ENCODE data around the gene LARP4.
"Not testable (repeated sequence)": the region's sequence is repeated elsewhere in the genome, so short reads cannot be mapped to it uniquely, and the experiment has no call there.

LARP4 gene

DNA sequence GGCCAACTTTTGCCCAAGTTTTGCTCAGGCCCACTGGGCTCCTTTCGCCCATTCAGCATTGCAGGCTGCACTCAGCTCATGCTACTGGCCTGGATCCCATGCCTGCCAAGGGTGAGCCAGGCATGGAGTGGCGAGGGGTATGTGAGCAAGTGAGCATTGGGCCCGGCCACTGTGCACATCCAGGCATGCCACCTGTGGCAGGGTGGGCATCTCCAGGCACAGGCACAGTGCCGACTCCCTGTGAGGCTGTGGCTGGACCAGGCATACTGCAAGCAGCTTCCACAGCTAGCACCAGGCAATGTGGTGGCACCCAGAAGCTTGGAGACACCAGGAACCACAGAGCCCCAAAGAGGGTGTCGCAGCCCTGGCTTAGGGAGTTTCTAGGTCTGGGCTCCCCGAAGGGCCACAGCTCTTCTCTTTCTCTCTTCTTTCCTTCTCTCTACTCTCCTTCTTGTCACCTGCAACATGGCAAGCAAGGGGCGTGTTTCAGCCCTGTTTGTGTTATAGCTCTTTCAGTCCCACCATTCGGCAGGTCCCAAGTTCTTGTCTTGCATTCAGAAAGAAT lies 19.8 kb upstream of the LARP4 start:
- TF ChIP-seq MYC (IDR thresholded peaks at IDR 0.05; ENCODE audit: low read depth, low read length) = no peak
- no peak for DNase-seq (ENCODE audit: low read depth)
- H3K4me3 ChIP-seq (ENCODE audit: low read depth, low read length) = no peak overlapping the region

- no peak overlapping the region for H3K4me3 ChIP-seq (ENCODE audit: low read depth, low read length)
- DNase-seq (ENCODE audit: low read depth) = no peak
Measured at GRCh38 chr12:50387487-50387886, 13.2 kb upstream of the LARP4 start.

DNA sequence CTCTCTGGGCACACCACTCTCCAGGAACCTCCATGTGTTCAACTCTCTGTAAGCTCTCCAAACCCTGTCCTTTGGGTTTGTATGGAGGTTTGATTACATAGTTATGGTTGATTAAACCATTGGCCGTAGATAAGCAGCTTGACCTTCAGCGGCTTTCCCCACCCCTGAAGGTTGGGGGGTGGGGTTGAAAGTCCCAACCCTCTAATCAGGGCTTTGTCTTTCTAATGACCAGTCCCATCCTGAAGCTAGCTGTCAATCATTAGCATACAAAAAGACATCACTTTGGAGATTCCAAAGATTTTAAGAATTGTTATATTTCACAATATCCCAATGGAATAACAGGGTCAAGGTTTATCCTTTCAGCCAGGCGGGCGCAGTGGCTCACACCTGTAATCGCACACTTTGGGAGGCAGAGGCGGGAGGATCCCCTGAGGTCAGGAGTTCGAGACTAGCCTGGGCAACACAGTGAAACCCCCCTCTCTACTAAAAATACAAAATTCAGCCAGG lies 12.7 kb upstream of the LARP4 start:
- no peak for DNase-seq (ENCODE audit: low read depth)
- H3K4me3 ChIP-seq (ENCODE audit: low read depth, low read length) = no peak overlapping the region
- TF ChIP-seq MYC (IDR thresholded peaks at IDR 0.05; ENCODE audit: low read depth, low read length) (no peak), POLR2A (IDR thresholded peaks at IDR 0.05; ENCODE audit: extremely low read depth, insufficient read length) (no peak)
- TF ChIP-seq, protein P1, sequence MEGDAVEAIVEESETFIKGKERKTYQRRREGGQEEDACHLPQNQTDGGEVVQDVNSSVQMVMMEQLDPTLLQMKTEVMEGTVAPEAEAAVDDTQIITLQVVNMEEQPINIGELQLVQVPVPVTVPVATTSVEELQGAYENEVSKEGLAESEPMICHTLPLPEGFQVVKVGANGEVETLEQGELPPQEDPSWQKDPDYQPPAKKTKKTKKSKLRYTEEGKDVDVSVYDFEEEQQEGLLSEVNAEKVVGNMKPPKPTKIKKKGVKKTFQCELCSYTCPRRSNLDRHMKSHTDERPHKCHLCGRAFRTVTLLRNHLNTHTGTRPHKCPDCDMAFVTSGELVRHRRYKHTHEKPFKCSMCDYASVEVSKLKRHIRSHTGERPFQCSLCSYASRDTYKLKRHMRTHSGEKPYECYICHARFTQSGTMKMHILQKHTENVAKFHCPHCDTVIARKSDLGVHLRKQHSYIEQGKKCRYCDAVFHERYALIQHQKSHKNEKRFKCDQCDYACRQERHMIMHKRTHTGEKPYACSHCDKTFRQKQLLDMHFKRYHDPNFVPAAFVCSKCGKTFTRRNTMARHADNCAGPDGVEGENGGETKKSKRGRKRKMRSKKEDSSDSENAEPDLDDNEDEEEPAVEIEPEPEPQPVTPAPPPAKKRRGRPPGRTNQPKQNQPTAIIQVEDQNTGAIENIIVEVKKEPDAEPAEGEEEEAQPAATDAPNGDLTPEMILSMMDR (IDR thresholded peaks at IDR 0.05; ENCODE audit: low read depth, low read length) = no peak
- TF ChIP-seq, protein P2, sequence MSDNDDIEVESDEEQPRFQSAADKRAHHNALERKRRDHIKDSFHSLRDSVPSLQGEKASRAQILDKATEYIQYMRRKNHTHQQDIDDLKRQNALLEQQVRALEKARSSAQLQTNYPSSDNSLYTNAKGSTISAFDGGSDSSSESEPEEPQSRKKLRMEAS (IDR thresholded peaks at IDR 0.05; ENCODE audit: low read depth, low read length) = no peak

More at GRCh38 chr12:50387487-50387886, 13.2 kb upstream of the LARP4 start:
- TF ChIP-seq, protein P2 (IDR thresholded peaks at IDR 0.05; ENCODE audit: low read depth, low read length) = no peak
- TF ChIP-seq, protein P1 (IDR thresholded peaks at IDR 0.05; ENCODE audit: low read depth, low read length) = no peak
- TF ChIP-seq POLR2A (IDR thresholded peaks at IDR 0.05; ENCODE audit: extremely low read depth, insufficient read length) (no peak), MYC (IDR thresholded peaks at IDR 0.05; ENCODE audit: low read depth, low read length) (no peak)

GRCh38 chr12:50388793-50389192 lies 11.9 kb upstream of the LARP4 start:
- not testable (repeated sequence) for H3K4me3 ChIP-seq (ENCODE audit: low read depth, low read length); DNase-seq (ENCODE audit: low read depth)

- no peak overlapping the region for H3K4me3 ChIP-seq (ENCODE audit: low read depth, low read length)
- TF ChIP-seq POLR2A (IDR thresholded peaks at IDR 0.05; ENCODE audit: extremely low read depth, insufficient read length) = no peak
- TF ChIP-seq MYC (IDR thresholded peaks at IDR 0.05; ENCODE audit: low read depth, low read length) = no peak
- TF ChIP-seq, protein P2 (IDR thresholded peaks at IDR 0.05; ENCODE audit: low read depth, low read length) = no peak
- TF ChIP-seq, protein P1 (IDR thresholded peaks at IDR 0.05; ENCODE audit: low read depth, low read length) = no peak
- no peak for DNase-seq (ENCODE audit: low read depth)
Measured at GRCh38 chr12:50390316-50390741, 10.4 kb upstream of the LARP4 start.

GRCh38 chr12:50394469-50395029 lies 6.1 kb upstream of the LARP4 start:
- no peak overlapping the region for H3K4me3 ChIP-seq (ENCODE audit: low read depth, low read length)
- DNase-seq (ENCODE audit: low read depth) = no peak
- TF ChIP-seq, protein P1 (IDR thresholded peaks at IDR 0.05; ENCODE audit: low read depth, low read length) = no peak
- TF ChIP-seq POLR2A (IDR thresholded peaks at IDR 0.05; ENCODE audit: extremely low read depth, insufficient read length) (no peak), MYC (IDR thresholded peaks at IDR 0.05; ENCODE audit: low read depth, low read length) (no peak)
- TF ChIP-seq, protein P2 (IDR thresholded peaks at IDR 0.05; ENCODE audit: low read depth, low read length) = no peak

All from NB4 (cell line).